Brain microvascular endothelial cell (primary cell): ENCODE measurements around the gene EMC8.
"Not testable (repeated sequence)": the region's sequence is repeated elsewhere in the genome, so short reads cannot be mapped to it uniquely, and the experiment has no call there.

ENCODE experiments used
- DNase-seq: peaks from one replicate; pipeline ENCODE4 v3.0.0-alpha.2; 2020
- H3K27ac ChIP-seq: fragments of 250-450 bp; sonication (Bioruptor Pico); 2 replicates; pipeline ENCODE4 v1.5.1; 2020; ENCODE audit warnings: mild to moderate bottlenecking, moderate library complexity
- H3K27me3 ChIP-seq: fragments of 250-450 bp; sonication (Bioruptor Pico); replicated peaks from 2 replicates; pipeline ENCODE4 v1.5.1; 2020; ENCODE audit warnings: mild to moderate bottlenecking
- H3K36me3 ChIP-seq: fragments of 250-450 bp; sonication (Bioruptor Pico); replicated peaks from 2 replicates; pipeline ENCODE4 v1.5.1; 2020; ENCODE audit warnings: mild to moderate bottlenecking
- H3K4me3 ChIP-seq: 2 replicates; pipeline ENCODE4 v1.5.1; 2011; ENCODE audit warnings: low read depth, mild to moderate bottlenecking, control low read depth, low read length, moderate library complexity
- in situ Hi-C: cut with HindIII; loops from 2 replicates; pipeline ENCODE4 v1.10.0; 2017; ENCODE audit warnings: low sequenced_read_pairs, low pct_ligation_motif_present
- TF ChIP-seq, protein P1 (sequence below): IDR thresholded peaks from 2 replicates; pipeline ENCODE4 v1.5.1; 2011; ENCODE audit warnings: low read depth, mild to moderate bottlenecking, moderate library complexity, low read length, control low read depth, inconsistent platforms; ENCODE audit errors: missing control alignments

EMC8 gene

DNA sequence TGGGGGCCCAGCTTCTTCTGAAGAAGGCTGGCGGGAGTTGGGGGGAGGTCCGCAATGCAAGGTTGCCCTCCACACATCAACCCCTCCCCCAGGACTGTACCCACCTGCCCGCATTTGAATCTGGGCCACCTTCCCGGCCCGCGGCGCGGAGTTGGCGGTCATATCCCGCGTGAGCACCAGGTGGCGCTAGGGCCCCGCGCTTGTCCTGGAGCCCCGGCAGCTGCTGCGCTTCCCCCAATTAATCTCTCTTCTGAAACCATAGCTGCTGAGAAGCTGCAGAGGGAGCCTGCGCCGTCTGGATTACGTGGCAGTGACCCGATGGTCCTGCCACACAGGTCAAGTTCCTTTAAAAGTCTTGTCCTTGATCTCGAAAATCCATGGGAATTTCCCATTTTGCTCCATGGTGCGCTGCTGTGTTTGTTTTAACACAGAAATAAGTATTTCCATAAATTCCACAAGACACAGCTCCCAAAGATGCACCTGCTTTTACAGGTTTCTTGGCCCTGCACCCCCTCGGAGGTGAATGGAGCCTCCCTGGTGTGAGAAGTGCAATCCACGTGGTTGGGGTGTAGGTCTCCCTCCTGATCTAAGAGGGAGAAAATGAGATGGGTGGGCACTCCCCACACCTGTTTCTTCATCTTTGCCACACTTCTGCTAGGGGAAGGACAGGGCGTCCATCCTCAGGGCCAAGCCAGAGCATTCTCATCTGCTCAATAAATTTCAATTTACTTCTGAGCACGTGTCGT lies 22.2 kb upstream of the EMC8 start:
- in situ Hi-C loops: no loop called here
- TF ChIP-seq, protein P1, sequence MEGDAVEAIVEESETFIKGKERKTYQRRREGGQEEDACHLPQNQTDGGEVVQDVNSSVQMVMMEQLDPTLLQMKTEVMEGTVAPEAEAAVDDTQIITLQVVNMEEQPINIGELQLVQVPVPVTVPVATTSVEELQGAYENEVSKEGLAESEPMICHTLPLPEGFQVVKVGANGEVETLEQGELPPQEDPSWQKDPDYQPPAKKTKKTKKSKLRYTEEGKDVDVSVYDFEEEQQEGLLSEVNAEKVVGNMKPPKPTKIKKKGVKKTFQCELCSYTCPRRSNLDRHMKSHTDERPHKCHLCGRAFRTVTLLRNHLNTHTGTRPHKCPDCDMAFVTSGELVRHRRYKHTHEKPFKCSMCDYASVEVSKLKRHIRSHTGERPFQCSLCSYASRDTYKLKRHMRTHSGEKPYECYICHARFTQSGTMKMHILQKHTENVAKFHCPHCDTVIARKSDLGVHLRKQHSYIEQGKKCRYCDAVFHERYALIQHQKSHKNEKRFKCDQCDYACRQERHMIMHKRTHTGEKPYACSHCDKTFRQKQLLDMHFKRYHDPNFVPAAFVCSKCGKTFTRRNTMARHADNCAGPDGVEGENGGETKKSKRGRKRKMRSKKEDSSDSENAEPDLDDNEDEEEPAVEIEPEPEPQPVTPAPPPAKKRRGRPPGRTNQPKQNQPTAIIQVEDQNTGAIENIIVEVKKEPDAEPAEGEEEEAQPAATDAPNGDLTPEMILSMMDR: peak; percentile 92
- Histone ChIP-seq H3K4me3 (no peak overlapping the region), H3K27me3 (peaks cover 11% of the 10 kb centered on the region), H3K36me3 (no peaks in the 10 kb centered on the region), H3K27ac (no peak overlapping the region)
- DNase-seq: peak; percentile 59

DNA sequence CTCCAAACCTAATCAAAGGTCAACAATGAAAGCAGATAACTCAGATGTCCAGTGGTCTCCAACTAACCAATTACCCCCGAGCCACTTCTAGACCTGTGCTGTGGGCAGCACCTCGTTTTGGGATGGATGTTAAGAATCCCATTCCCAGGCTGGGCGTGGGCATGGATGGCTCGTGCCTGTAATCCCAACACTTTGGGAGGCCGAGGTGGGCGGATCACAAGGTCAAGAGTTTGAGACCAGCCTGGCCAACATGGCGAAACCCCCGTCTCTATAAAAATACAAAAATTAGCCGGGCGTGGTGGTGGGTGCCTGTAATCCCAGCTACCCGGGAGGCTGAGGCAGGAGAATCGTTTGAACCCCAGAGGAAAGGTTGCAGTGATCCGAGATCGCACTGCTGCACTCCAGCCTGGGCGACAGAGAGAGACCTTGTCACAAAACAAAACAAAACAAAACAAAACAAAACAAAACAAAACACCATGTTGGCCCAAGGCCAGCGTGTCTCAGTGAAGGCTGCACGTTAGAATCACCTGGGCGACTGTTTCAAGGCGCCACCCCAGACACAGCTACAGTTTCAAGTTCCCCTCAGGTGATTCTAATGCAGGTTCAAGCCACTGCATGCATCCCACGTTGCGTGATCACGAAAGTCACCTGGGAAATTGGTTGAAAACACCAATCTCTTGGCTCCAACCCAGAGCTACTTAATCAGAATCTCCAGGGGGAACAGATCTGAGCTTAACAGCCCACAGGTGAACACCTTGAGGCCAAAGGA lies 21.4 kb upstream of the EMC8 start:
- TF ChIP-seq, protein P1: no peak
- H3K4me3 ChIP-seq: no peak overlapping the region
- no peak overlapping the region for H3K27ac ChIP-seq
- H3K27me3 ChIP-seq: peaks cover 11% of the 10 kb centered on the region
- no peaks in the 10 kb centered on the region for H3K36me3 ChIP-seq
- in situ Hi-C loops: no loop called here
- DNase-seq: no peak

DNA sequence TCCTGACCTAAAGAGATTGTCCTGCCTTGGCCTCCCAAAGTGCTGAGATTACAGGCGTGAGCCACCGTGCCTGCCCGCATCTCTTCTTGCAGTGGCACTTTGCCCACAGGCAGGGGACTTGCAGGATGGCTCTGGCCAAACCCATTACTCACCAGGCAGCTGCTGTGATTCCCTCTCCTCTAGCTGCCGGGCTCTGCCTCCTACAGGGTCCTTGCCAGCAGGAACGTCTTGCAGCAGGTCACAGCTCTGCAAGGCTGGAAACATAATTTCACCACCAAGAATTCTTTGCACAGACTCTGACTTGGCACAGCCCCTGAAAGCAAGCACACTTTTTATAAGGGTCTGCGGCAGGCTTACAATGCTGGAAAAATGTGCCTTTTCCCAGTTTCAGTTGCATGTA lies 20.4 kb upstream of the EMC8 start:
- Histone ChIP-seq H3K27me3 (peaks cover 11% of the 10 kb centered on the region), H3K4me3 (no peak overlapping the region), H3K36me3 (no peaks in the 10 kb centered on the region), H3K27ac (no peak overlapping the region)
- in situ Hi-C loops: no loop called here
- TF ChIP-seq, protein P1: no peak
- DNase-seq: no peak

DNA sequence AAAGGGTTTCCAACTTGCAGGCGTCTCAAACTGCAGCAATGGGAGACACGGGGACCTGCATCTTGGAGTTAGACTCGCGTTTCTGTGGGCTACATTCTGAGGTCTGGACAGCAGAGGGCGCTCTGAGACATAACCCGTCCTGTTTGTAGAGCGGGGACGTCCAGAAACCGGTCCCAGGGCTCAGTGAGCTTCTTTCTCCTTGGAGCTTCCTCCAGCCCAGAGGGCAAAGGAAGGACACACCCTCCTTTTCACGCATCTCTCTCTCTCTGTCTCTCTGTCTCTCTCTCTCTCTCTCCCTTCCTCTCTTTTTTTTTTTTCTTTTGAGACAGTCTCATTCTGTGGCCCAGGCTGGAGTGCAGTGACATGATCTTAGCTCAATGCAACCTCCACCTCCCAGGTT lies 19.9 kb upstream of the EMC8 start:
- TF ChIP-seq, protein P1: peak; percentile 88
- Histone ChIP-seq H3K27ac (no peak overlapping the region), H3K27me3 (peaks cover 11% of the 10 kb centered on the region), H3K4me3 (no peak overlapping the region), H3K36me3 (no peaks in the 10 kb centered on the region)
- DNase-seq: peak; percentile 80
- in situ Hi-C loops: no loop called here

DNA sequence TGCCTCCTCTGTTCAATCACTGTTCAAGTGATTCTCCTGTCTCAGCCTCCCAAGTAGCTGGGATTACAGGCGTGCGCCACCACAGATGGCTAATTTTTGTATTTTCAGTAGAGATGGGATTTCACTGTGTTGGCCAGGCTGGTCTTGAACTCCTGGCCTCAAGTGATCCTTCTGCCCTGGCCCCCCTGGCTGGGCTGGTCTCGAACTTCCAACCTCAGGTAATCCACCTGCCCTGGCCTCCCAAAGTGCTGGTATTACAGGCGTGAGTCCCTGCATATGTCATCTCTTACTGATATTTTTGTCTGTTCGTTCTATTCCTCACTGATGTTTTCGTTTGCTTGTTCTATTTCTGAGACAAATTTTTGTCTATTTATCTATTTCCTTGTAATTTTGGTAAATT lies 17.9 kb upstream of the EMC8 start:
- H3K4me3 ChIP-seq, H3K36me3 ChIP-seq, H3K27ac ChIP-seq, in situ Hi-C loops, DNase-seq: not testable (repeated sequence)
- H3K27me3 ChIP-seq: peaks cover 25% of the 10 kb centered on the region

DNA sequence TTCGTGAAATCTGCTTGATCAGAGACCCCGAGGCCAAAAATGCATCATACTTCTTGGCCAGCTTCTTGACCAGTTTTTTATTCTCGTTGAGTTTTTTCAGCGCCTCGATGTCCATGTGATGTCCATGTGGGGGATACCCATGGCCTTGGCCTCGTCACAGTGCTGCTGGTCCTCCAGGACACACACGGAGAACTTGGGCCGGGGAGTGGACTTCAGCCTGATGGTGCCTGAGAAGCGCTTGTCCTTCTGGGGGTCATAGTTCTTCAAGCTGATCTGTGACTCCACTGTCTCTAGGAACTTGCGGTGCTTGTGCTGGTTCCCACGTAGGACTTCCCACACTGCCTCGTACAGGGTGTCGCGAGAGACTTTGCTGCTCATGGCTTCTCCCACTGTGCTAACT lies 16.8 kb upstream of the EMC8 start:
- in situ Hi-C loops: no loop called here
- no peak for DNase-seq
- Histone ChIP-seq H3K27ac (no peak overlapping the region), H3K27me3 (peaks cover 34% of the 10 kb centered on the region), H3K36me3 (no peaks in the 10 kb centered on the region), H3K4me3 (no peak overlapping the region)
- TF ChIP-seq, protein P1: no peak
